ENCODE data around the gene SLC25A48. TPM values are rescaled to one million over a fixed set of nuclear protein-coding genes. Genes with fewer than 3 reads are reported as not detected.

The SLC25A48 gene
- polyA plus RNA-seq, 3 donors from 2014 or later, result not detected

DNA sequence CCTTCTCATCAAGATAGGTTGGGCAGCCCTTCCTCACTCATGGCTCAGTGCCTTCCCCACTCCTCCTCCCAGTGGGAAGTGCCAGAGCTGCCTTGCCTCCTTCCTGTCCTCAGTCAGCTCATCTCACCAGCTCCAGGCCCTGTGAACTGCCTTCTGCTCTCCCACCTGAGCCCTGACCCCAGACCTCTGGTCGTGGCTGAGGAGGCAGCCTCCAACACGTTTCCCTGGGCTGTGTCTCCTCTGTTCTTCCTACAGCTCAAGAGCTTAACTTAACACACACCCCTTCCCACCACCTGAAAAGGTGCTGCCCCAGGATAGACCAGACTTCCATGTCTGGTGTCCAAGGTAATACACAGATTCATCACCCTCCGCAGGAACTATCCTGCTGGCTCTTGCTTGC is 40.0 kb downstream of the SLC25A48 start:
- H3K27ac Mint-ChIP-seq, result no peak overlapping the region
- H3K4me3 Mint-ChIP-seq, result no peak overlapping the region
- H3K4me1 Mint-ChIP-seq, result no peaks in the 10 kb centered on the region
- no peaks in the 10 kb centered on the region for H3K36me3 Mint-ChIP-seq
- no peaks in the 10 kb centered on the region for H3K9me3 Mint-ChIP-seq
- DNase-seq, result no peak
- H3K27me3 Mint-ChIP-seq (ENCODE audit: low read depth in 3 of 3), result peaks cover 2 to 15% (median 4%) of the 10 kb centered on the region in 3 donors

DNA sequence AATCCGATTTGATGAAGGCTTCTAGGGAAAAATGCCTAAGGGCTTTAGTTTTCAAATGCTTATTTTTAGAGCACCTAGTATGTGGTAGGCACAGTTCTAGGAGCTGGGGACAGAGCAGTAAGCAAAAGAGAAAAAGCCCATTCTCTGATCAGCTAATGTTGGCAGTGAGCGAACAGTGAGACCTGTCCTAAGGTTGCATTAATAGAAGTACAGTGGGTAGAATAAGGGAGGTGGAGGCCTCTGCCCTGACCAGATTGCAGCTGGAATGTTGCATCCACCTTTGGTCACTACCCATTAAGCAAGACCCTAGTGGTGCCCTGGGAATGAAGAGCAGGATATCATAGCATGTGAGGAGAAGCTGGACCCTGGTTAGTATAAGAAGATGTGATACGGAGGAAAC is 41.1 kb downstream of the SLC25A48 start:
- no peaks in the 10 kb centered on the region for H3K4me1 Mint-ChIP-seq
- peaks cover 2 to 11% (median 4%) of the 10 kb centered on the region in 3 donors for H3K27me3 Mint-ChIP-seq (ENCODE audit: low read depth in 3 of 3)
- H3K27ac Mint-ChIP-seq, result no peak overlapping the region
- no peak overlapping the region for H3K4me3 Mint-ChIP-seq
- no peaks in the 10 kb centered on the region for H3K9me3 Mint-ChIP-seq
- H3K36me3 Mint-ChIP-seq, result no peaks in the 10 kb centered on the region
- no peak for DNase-seq

DNA sequence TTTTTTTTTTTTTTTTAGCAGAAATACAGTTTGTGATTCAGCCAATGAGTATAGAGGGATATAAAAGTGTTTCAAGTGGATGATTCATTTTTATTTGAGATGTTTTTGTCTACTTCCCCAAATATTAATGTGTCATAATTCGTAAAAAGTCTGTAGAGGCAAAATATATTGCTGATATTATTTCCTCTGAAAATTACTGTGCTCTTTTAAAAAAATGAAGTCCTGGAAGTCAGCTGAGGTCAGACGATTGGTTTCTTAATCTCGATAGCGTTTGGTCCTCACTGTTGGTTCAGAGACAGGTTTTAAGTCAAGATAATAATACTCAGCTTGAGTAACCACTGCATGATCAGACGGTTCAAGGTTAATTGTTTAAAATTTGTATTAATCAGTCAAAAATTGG is 41.7 kb downstream of the SLC25A48 start:
- H3K9me3 Mint-ChIP-seq, result no peaks in the 10 kb centered on the region
- H3K27me3 Mint-ChIP-seq (ENCODE audit: low read depth in 3 of 3), result peaks cover 2 to 11% (median 4%) of the 10 kb centered on the region in 3 donors
- H3K4me1 Mint-ChIP-seq, result no peaks in the 10 kb centered on the region
- DNase-seq, result no peak
- no peak overlapping the region for H3K27ac Mint-ChIP-seq
- H3K36me3 Mint-ChIP-seq, result no peaks in the 10 kb centered on the region
- no peak overlapping the region for H3K4me3 Mint-ChIP-seq

DNA sequence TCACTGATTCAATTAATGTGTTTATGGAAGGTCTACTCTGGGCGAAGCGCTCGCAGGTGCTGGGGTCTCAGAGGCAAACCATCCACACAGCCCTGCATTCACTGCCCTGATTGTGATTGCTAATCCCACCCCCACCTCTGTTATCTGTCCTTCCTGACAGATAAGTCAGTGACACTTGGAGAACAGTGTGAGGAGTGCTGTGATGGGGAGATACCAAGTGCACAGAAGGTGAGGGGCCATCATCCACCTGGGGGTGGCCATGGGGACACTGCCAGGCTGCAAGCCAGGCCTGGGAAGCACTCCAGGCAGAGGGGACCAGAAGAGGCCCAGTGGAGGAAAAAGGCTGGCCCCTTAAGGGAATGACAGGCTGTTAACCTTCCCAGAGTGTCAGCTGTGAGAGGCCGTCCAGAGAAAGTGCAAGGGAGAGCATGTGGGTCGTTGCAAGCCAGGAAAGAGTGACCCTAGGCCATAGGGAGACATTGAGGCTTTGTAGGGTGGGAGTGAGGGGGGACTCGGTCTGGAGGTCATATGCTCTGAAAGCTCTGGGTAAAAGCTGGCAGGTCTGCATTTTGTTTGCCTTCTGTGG is 43.2 kb downstream of the SLC25A48 start:
- Mint-ChIP-seq H3K36me3 (no peaks in the 10 kb centered on the region), H3K27me3 (ENCODE audit: low read depth in 3 of 3) (peaks cover 1 to 8% (median 4%) of the 10 kb centered on the region in 3 donors), H3K27ac (no peak overlapping the region), H3K4me3 (no peak overlapping the region), H3K9me3 (no peaks in the 10 kb centered on the region), H3K4me1 (no peaks in the 10 kb centered on the region)
- no peak for DNase-seq

DNA sequence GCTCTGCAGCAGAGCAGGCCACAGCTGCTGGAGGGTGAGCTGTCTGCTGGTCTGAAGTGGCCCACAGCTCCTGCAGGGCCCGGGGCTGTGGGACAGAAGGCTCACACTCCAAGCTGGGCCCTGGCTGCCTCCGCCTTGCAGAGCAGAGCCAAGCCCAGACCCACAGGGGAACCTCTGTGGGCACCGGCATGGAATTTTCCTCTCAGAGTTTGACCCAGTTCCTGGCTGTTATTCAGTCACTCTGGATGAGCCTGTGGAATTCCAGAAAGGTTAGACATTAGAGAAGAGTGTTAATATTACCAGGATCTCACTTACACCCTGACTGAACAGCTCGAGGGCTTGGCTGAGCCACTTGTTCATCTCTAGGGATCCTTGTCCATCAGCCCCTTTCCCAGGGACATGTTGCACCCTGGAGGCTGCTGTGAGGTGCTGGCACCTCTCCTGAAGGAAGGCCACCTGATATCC is 43.7 kb downstream of the SLC25A48 start:
- Mint-ChIP-seq H3K4me3 (no peak overlapping the region), H3K9me3 (no peaks in the 10 kb centered on the region), H3K4me1 (no peaks in the 10 kb centered on the region), H3K27me3 (ENCODE audit: low read depth in 3 of 3) (peaks cover 0 to 10% (median 4%) of the 10 kb centered on the region in 3 donors), H3K27ac (no peak overlapping the region), H3K36me3 (no peaks in the 10 kb centered on the region)
- no peak for DNase-seq

GRCh38 chr5:135879591-135879990 is 45.1 kb downstream of the SLC25A48 start:
- Mint-ChIP-seq H3K4me1 (no peaks in the 10 kb centered on the region), H3K27ac (peak overlapping the region in 1 of 6 donors; percentile 5), H3K9me3 (no peaks in the 10 kb centered on the region), H3K27me3 (ENCODE audit: low read depth in 3 of 3) (peaks cover 0 to 10% (median 4%) of the 10 kb centered on the region in 3 donors), H3K4me3 (no peak overlapping the region), H3K36me3 (no peaks in the 10 kb centered on the region)
- no peak for DNase-seq

DNA sequence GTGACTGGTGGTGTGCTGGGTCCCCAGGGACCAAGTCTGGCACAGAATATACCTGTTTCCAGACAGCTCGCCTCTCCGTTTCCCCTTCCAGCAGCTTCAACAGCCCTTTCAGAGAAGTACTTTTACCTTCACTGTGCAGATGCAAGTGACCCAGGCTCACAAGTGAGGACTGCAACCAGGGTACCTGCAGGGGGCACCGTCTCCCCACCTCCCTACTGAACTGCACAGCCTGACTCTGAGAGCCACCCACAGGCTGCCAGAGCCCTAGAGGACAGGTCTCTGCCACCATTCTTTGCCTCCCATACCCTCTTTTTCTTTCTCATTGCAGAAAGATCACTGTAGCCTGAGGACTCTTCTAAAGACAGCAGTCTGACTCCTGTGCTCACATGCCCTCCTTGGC is 45.8 kb downstream of the SLC25A48 start:
- Mint-ChIP-seq H3K4me3 (no peak overlapping the region), H3K27ac (no peak overlapping the region), H3K4me1 (no peaks in the 10 kb centered on the region)

GRCh38 chr5:135880801-135881200 is 46.3 kb downstream of the SLC25A48 start:
- H3K4me3 Mint-ChIP-seq, result no peak overlapping the region
- H3K27me3 Mint-ChIP-seq (ENCODE audit: low read depth in 3 of 3), result peaks cover 0 to 7% (median 2%) of the 10 kb centered on the region in 3 donors
- no peaks in the 10 kb centered on the region for H3K4me1 Mint-ChIP-seq
- no peak overlapping the region for H3K27ac Mint-ChIP-seq
- H3K36me3 Mint-ChIP-seq, result no peaks in the 10 kb centered on the region
- H3K9me3 Mint-ChIP-seq, result no peaks in the 10 kb centered on the region
- DNase-seq, result no peak

More for the DNA sequence above, 45.8 kb downstream of the SLC25A48 start:
- no peak for DNase-seq
- no peaks in the 10 kb centered on the region for H3K9me3 Mint-ChIP-seq
- no peaks in the 10 kb centered on the region for H3K36me3 Mint-ChIP-seq
- peaks cover 0 to 7% (median 4%) of the 10 kb centered on the region in 3 donors for H3K27me3 Mint-ChIP-seq (ENCODE audit: low read depth in 3 of 3)

DNA sequence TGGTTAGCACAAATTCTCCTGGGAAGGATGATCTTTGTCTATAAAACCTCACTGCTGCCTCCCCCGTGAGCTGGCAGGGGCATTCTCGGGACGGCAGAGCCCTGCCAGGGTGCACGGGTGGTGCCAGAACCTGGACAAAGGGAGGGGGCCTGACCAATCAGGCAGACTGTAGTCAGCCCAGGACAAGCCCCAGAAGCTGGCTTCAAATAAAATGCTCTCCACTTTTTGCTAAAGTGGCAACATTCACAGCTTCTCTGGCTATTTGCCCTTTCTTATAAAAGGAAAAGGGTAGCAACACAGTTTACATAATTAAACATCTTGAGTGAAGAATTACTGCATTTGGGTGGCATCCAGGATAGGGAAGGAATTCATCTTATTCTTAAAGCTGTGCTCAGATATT is 46.8 kb downstream of the SLC25A48 start:
- H3K4me1 Mint-ChIP-seq, result no peaks in the 10 kb centered on the region
- no peak for DNase-seq

DNA sequence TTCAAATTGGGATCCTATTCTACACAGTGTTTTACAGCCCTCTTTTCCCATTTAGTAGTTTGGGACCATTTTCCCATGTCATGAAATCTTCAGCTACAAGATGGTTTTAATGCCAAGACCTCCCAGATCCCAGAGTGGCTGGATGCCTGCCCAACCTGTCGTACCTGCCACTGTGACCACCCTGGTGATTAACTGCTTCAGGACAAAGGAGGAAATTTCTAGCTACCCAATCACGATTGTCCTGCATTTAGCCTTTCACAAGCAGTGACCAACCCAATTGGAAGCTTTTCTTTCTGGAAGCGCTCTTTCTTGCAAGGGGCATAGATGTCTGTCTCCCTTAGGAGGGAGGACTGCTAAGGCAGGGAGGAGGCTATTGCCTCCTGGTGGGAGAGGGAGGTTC is 47.4 kb downstream of the SLC25A48 start:
- Mint-ChIP-seq H3K27me3 (ENCODE audit: low read depth in 3 of 3) (peaks cover 0 to 7% (median 2%) of the 10 kb centered on the region in 3 donors), H3K27ac (no peak overlapping the region), H3K4me3 (no peak overlapping the region), H3K36me3 (no peaks in the 10 kb centered on the region), H3K4me1 (no peaks in the 10 kb centered on the region), H3K9me3 (no peaks in the 10 kb centered on the region)
- DNase-seq, result no peak

More for the DNA sequence above, 46.8 kb downstream of the SLC25A48 start:
- H3K27ac Mint-ChIP-seq, result no peak overlapping the region
- peaks cover 0 to 7% (median 2%) of the 10 kb centered on the region in 3 donors for H3K27me3 Mint-ChIP-seq (ENCODE audit: low read depth in 3 of 3)
- no peaks in the 10 kb centered on the region for H3K36me3 Mint-ChIP-seq
- H3K4me3 Mint-ChIP-seq, result no peak overlapping the region
- H3K9me3 Mint-ChIP-seq, result no peaks in the 10 kb centered on the region

GRCh38 chr5:135883026-135883425 is 48.6 kb downstream of the SLC25A48 start:
- peaks cover 4 to 8% of the 10 kb centered on the region in 2 donors for H3K4me1 Mint-ChIP-seq
- peaks cover 0 to 5% (median 0%) of the 10 kb centered on the region in 3 donors for H3K27me3 Mint-ChIP-seq (ENCODE audit: low read depth in 3 of 3)

GRCh38 chr5:135883441-135883840 is 49.0 kb downstream of the SLC25A48 start:
- H3K9me3 Mint-ChIP-seq, result no peaks in the 10 kb centered on the region
- no peak overlapping the region for H3K4me3 Mint-ChIP-seq
- H3K27ac Mint-ChIP-seq, result no peak overlapping the region
- H3K4me1 Mint-ChIP-seq, result peaks cover 4 to 8% of the 10 kb centered on the region in 2 donors
- DNase-seq, result no peak
- no peaks in the 10 kb centered on the region for H3K36me3 Mint-ChIP-seq
- peaks cover 0 to 5% (median 0%) of the 10 kb centered on the region in 3 donors for H3K27me3 Mint-ChIP-seq (ENCODE audit: low read depth in 3 of 3)

More at GRCh38 chr5:135883026-135883425, 48.6 kb downstream of the SLC25A48 start:
- H3K36me3 Mint-ChIP-seq, result no peaks in the 10 kb centered on the region
- H3K27ac Mint-ChIP-seq, result no peak overlapping the region
- H3K9me3 Mint-ChIP-seq, result no peaks in the 10 kb centered on the region
- DNase-seq, result no peak
- H3K4me3 Mint-ChIP-seq, result no peak overlapping the region

GRCh38 chr5:135885031-135885430 is 50.6 kb downstream of the SLC25A48 start:
- Mint-ChIP-seq H3K27ac (no peak overlapping the region), H3K4me1 (peaks cover 4 to 8% of the 10 kb centered on the region in 2 donors), H3K9me3 (no peaks in the 10 kb centered on the region), H3K4me3 (no peak overlapping the region), H3K36me3 (no peaks in the 10 kb centered on the region), H3K27me3 (ENCODE audit: low read depth in 3 of 3) (peaks cover 0 to 15% (median 2%) of the 10 kb centered on the region in 3 donors)
- no peak for DNase-seq

DNA sequence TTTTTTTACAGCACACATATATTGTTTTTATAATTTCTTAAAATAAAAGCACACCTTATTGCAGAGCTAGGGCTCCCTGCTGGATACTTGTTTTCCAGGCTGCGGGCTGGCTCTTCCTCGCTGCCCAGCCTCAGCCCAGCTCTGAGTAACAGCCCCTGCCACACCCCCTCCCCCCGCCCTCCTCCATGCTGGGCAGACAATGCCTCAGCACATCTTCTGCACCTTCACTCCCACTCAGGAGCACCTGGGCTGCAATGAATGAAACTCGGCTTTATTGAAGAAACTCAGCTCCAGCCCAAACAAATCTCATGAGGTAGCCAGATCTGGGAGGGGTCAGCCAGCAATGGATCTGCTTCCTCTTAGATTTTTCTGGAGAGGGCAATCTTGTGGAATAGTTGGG is 51.7 kb downstream of the SLC25A48 start:
- Mint-ChIP-seq H3K27ac (no peak overlapping the region), H3K4me3 (no peak overlapping the region), H3K9me3 (no peaks in the 10 kb centered on the region), H3K27me3 (ENCODE audit: low read depth in 3 of 3) (peaks cover 0 to 15% (median 2%) of the 10 kb centered on the region in 3 donors), H3K36me3 (no peaks in the 10 kb centered on the region), H3K4me1 (peaks cover 4 to 8% of the 10 kb centered on the region in 2 donors)
- no peak for DNase-seq

DNA sequence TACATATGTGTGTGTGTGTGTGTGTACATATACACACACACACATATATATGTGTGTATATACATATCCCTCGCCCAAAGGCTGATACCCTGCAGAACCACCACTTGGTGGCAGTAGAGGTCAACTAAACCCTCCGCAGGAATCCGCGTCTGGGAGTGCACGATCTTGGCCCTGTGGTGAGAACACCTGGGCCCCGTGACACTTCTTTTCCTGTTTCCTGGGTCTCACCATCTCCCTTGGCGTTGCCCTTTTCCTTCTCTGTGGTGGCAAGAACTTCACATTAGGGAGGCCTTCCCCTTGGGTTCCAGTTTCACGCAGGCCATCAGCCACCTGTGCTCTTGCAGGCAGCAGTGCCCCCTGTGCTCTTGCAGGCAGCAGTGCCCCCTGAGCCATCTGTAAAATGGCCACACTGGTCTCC is 53.0 kb downstream of the SLC25A48 start:
- Mint-ChIP-seq H3K4me1 (peaks cover 4 to 8% of the 10 kb centered on the region in 2 donors), H3K27ac (no peak overlapping the region), H3K9me3 (no peaks in the 10 kb centered on the region), H3K27me3 (ENCODE audit: low read depth in 3 of 3) (peaks cover 2 to 15% (median 5%) of the 10 kb centered on the region in 3 donors), H3K36me3 (no peaks in the 10 kb centered on the region), H3K4me3 (peak overlapping the region in 3 of 5 donors; percentile 14 to 26 (median 18))
- DNase-seq, result peak; percentile 36 to 55 (median 41)

Data from immature natural killer cell (primary cell).